ENCODE data around the gene AGMO. TPM values are rescaled to one million over a fixed set of nuclear protein-coding genes. Genes with fewer than 3 reads are reported as not detected.

AGMO gene
- total RNA-seq, 2 donors from 2014 or later, result 0.27 to 13.5 TPM

DNA sequence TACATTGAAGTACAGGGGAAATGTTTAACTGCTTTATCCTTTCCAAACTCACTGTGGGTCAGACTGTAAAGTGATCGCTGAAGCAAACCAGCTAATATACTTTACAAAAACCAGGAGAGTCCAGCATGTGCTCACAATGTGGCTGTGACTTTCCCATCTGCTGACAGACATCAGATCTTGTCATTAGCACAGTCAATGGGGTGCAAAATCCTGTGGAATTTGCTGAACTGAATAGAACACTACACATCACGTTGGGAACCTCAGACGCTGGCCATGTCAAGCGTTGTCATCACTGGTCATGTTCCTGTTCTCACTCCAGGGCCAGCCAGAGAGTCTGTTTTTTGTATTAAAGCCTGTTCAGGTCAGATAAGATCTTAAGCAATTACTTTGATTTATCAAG is 83.4 kb downstream of the AGMO start:
- no peaks in the 10 kb centered on the region for H3K4me1 ChIP-seq (replicated peaks)
- intact Hi-C loops (cut with DNase I), result no loop called here
- H3K4me3 ChIP-seq, result no peak overlapping the region
- H3K27ac ChIP-seq, result no peak overlapping the region
- H3K36me3 ChIP-seq, result no peaks in the 10 kb centered on the region
- H3K27me3 ChIP-seq (replicated peaks; ENCODE audit: insufficient read depth), result no peaks in the 10 kb centered on the region
- TF ChIP-seq POLR2A (IDR thresholded peaks at IDR 0.05), result no peak
- TF ChIP-seq POLR2AphosphoS5 (IDR thresholded peaks at IDR 0.05), result no peak
- no peak for TF ChIP-seq CTCF (IDR thresholded peaks at IDR 0.05)
- DNase-seq (ENCODE audit: low spot score), result no peak
- WGBS, result 84% methylated on average over 4 of the region's 4 CpGs
- H3K9me3 ChIP-seq, result no peaks in the 10 kb centered on the region

DNA sequence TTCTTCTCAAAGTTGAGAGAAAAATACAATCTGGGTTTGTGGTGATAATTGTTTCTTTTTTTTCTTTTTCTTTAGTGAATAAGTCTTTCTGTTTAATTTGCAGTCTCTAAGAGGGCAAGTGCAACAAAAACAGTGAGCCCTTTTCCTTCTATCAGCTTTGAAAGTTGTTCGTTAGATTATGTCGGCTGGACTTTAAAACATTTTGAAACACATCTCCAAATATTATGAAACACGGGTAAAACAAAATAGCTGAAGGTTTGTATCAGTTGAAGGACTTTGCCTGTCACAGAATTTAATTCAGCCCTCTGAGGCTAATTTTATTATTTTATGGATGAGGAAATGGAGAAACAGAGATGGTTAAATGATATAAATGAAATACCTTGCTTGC is 85.3 kb downstream of the AGMO start:
- H3K4me1 ChIP-seq (replicated peaks), result no peaks in the 10 kb centered on the region
- H3K9me3 ChIP-seq, result no peaks in the 10 kb centered on the region
- WGBS, result 85% methylated on average over 3 of the region's 3 CpGs
- no peaks in the 10 kb centered on the region for H3K27me3 ChIP-seq (replicated peaks; ENCODE audit: insufficient read depth)
- DNase-seq (ENCODE audit: low spot score), result no peak
- H3K27ac ChIP-seq, result no peak overlapping the region
- no peak overlapping the region for H3K4me3 ChIP-seq
- TF ChIP-seq POLR2AphosphoS5 (IDR thresholded peaks at IDR 0.05), result no peak
- TF ChIP-seq POLR2A (IDR thresholded peaks at IDR 0.05), result no peak
- TF ChIP-seq CTCF (IDR thresholded peaks at IDR 0.05), result no peak
- H3K36me3 ChIP-seq, result no peaks in the 10 kb centered on the region
- intact Hi-C loops (cut with DNase I), result no loop called here

DNA sequence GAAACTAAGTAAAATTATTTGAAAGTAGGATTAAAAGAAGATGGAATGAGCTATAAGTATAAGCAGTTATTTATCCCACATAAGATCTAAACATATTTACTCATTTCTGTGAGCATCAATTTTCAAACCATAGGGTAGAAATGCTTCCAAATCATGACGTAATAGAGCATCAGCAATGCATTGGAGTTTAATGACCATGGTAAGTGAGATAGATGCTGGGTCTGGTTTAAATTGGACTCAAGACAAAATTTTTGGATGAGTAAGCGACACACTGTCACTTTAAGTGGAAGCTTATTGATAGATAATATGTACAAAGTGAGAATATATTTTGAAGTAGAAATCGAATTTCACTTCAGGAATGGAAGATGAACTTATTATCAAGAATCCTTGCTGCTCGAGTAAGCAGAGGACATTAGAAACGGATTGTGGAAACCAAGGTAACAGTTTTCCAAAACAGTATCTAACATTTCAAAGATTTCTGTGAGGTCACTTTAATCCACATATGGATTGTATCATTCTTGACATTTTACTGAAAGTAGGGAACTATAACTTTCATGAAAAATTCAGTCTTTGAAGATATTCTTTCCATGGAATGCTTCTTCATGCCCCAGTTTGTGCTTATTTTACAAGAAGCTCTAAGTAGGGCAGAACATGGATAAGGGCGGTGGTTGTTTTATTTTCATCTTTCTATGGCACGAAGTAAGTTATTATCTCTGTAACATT is 85.8 kb downstream of the AGMO start:
- Histone ChIP-seq H3K4me1 (replicated peaks) (no peaks in the 10 kb centered on the region), H3K9me3 (no peaks in the 10 kb centered on the region), H3K36me3 (no peaks in the 10 kb centered on the region), H3K4me3 (no peak overlapping the region), H3K27me3 (replicated peaks; ENCODE audit: insufficient read depth) (no peaks in the 10 kb centered on the region), H3K27ac (no peak overlapping the region)
- DNase-seq (ENCODE audit: low spot score), result no peak
- TF ChIP-seq POLR2A (IDR thresholded peaks at IDR 0.05), result no peak
- TF ChIP-seq POLR2AphosphoS5 (IDR thresholded peaks at IDR 0.05), result no peak
- TF ChIP-seq CTCF (IDR thresholded peaks at IDR 0.05), result no peak
- 77% methylated on average over 7 of the region's 7 CpGs for WGBS
- intact Hi-C loops (cut with DNase I), result no loop called here

- intact Hi-C loops (cut with DNase I), result no loop called here
- DNase-seq (ENCODE audit: low spot score), result no peak
- no peaks in the 10 kb centered on the region for H3K36me3 ChIP-seq
- H3K27ac ChIP-seq, result no peak overlapping the region
- no peaks in the 10 kb centered on the region for H3K9me3 ChIP-seq
- H3K27me3 ChIP-seq (replicated peaks; ENCODE audit: insufficient read depth), result no peaks in the 10 kb centered on the region
- H3K4me1 ChIP-seq (replicated peaks), result no peaks in the 10 kb centered on the region
- no peak overlapping the region for H3K4me3 ChIP-seq
- TF ChIP-seq CTCF (IDR thresholded peaks at IDR 0.05) (no peak), POLR2A (IDR thresholded peaks at IDR 0.05) (no peak), POLR2AphosphoS5 (IDR thresholded peaks at IDR 0.05) (no peak)
These were observed 90.2 kb downstream of the AGMO start for GRCh38 chr7:15471669-15471950.

GRCh38 chr7:15470825-15471668 is 90.8 kb downstream of the AGMO start:
- no peak for TF ChIP-seq CTCF (IDR thresholded peaks at IDR 0.05)
- no peak for TF ChIP-seq POLR2A (IDR thresholded peaks at IDR 0.05)
- Histone ChIP-seq H3K27ac (no peak overlapping the region), H3K27me3 (replicated peaks; ENCODE audit: insufficient read depth) (no peaks in the 10 kb centered on the region), H3K36me3 (no peaks in the 10 kb centered on the region), H3K4me1 (replicated peaks) (no peaks in the 10 kb centered on the region), H3K4me3 (no peak overlapping the region), H3K9me3 (no peaks in the 10 kb centered on the region)
- WGBS, result 59% methylated on average over 1 of the region's 1 CpG
- intact Hi-C loops (cut with DNase I), result no loop called here
- DNase-seq (ENCODE audit: low spot score), result no peak

Measured in prostate gland (tissue), 2 donors.